ENCODE data around the gene BANF2.
A peak's percentile ranks its signal among the peaks of the same experiment; 100 is the strongest.

BANF2 gene

DNA sequence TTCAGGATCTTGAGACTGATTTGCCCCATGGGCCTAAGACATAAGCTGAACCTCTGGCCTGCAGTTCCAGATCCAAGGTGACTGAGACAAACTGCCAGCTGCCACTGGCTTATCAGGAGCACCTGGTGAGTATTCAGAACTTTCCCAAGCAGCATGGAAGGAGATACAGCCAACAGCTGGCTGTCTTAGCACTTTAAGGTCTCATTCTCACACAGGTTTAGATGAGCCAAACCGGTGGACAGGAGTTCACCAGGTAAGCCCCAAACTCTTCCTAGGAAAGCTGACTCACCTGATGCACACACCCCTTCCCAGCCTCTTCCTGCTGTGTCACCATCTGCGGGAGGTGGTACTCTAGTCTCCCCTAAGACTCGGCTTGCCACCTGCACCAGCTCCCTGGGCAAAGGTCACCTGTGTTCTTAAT lies at the start of gene BANF2:
BANF2 (plus strand) TSS at position 36 of the 421 bp plus-strand sequence. CDS start 25,060 bp downstream, outside the sequence.
- no peak within 1 kb of the TSS for H3K27ac ChIP-seq
- no peaks in the 10 kb centered on the region for H3K27me3 ChIP-seq (ENCODE audit: control insufficient read depth, insufficient read depth, low read length)
- no peaks in the 10 kb centered on the region for H3K36me3 ChIP-seq (ENCODE audit: control insufficient read depth, insufficient read depth, low read length)
- H3K79me2 ChIP-seq: no peaks in the 10 kb centered on the region
- H3K9ac ChIP-seq: no peak within 1 kb of the TSS
- no peak within 1 kb of the TSS for H3K4me2 ChIP-seq (ENCODE audit: low read length)
- no peaks in the 10 kb centered on the region for H3K4me1 ChIP-seq
- no peaks in the 10 kb centered on the region for H3K9me3 ChIP-seq (ENCODE audit: control insufficient read depth, low read length)
- H3K4me3 ChIP-seq (ENCODE audit: low read depth, low read length): no peak within 1 kb of the TSS
- H2AFZ ChIP-seq: no peak within 1 kb of the TSS
- TF ChIP-seq, protein P1, sequence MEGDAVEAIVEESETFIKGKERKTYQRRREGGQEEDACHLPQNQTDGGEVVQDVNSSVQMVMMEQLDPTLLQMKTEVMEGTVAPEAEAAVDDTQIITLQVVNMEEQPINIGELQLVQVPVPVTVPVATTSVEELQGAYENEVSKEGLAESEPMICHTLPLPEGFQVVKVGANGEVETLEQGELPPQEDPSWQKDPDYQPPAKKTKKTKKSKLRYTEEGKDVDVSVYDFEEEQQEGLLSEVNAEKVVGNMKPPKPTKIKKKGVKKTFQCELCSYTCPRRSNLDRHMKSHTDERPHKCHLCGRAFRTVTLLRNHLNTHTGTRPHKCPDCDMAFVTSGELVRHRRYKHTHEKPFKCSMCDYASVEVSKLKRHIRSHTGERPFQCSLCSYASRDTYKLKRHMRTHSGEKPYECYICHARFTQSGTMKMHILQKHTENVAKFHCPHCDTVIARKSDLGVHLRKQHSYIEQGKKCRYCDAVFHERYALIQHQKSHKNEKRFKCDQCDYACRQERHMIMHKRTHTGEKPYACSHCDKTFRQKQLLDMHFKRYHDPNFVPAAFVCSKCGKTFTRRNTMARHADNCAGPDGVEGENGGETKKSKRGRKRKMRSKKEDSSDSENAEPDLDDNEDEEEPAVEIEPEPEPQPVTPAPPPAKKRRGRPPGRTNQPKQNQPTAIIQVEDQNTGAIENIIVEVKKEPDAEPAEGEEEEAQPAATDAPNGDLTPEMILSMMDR (IDR thresholded peaks at IDR 0.05): no peak

DNA sequence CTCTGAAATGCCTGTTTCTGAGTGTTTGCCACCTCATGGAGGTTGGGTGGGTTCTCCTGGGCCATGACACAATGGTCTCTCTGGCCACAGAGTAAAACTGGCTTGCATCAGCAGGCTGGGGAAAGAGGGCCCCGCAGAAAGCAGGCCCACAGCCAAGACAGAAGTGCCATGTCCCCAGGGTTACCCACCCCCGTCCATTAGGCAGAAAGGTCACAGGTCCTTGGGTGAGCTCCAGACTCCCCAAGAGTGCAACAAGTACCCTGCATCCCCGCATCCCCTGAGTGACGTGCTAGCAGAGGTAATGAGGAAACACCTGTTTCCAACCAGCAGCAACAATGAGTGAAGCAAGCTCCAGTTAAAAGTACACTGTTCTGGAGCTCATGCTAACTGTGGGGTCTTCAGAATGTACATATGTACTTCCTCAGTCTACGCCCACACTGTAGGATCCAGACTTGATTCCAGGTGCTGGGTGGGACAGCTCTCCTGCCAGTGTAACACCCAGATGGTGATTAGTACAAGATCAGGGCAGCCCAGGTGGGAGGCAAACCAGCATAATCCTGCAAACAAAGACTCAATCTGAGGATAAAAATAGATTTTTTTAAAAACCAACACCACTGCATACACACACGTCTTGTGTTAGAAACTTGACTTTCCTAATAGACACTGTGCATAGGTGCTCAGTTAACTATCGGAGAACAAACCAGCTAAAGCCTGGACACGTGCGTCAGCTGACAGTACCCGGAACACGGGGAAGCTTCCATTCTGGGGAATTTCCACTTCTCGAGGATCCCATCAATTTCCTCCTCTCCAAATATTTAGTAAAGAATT lies 49.3 kb upstream of the BANF2 start:
- Histone ChIP-seq H3K9me3 (ENCODE audit: control insufficient read depth, low read length) (no peaks in the 10 kb centered on the region), H3K27me3 (ENCODE audit: control insufficient read depth, insufficient read depth, low read length) (no peaks in the 10 kb centered on the region), H3K4me2 (ENCODE audit: low read length) (no peak overlapping the region), H3K9ac (no peak overlapping the region), H3K79me2 (peaks cover 64% of the 10 kb centered on the region), H2AFZ (no peak overlapping the region), H3K4me1 (peaks cover 41% of the 10 kb centered on the region), H3K36me3 (ENCODE audit: control insufficient read depth, insufficient read depth, low read length) (no peaks in the 10 kb centered on the region), H3K27ac (no peak overlapping the region), H3K4me3 (ENCODE audit: low read depth, low read length) (no peak overlapping the region)
- TF ChIP-seq, protein P1 (IDR thresholded peaks at IDR 0.05): no peak

DNA sequence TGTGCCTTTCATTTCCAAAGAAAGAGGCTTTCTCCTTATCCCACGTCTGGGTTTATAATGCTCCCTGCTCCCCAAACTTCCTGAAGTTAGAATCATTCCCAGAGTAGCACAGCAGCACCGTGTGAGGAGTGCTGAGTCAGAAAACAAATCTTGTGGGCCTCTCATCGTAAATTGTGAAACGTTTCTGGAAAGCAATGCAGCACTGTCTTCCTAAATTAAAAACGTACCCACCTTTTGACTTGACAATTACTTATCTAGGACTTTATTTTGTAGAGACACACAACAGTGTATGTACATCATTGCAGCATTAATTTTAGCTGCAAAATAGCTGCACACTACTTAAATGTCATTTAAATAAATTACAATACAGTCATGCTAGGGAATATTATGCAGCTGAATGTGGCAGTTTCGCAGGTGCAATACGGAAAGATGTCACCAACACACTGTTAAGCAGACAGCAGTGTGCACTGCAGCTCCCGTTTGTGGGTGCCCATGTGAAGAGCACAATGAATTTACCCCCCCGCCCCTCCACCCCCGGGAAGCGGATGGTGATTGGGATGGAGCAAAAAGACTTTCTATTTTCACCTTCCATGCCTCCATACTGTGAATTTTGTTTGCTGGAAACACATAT lies 48.5 kb upstream of the BANF2 start:
- H3K4me2 ChIP-seq (ENCODE audit: low read length): no peak overlapping the region
- no peak overlapping the region for H3K27ac ChIP-seq
- H2AFZ ChIP-seq: no peak overlapping the region
- H3K4me3 ChIP-seq (ENCODE audit: low read depth, low read length): no peak overlapping the region
- TF ChIP-seq, protein P1 (IDR thresholded peaks at IDR 0.05): no peak
- no peaks in the 10 kb centered on the region for H3K9me3 ChIP-seq (ENCODE audit: control insufficient read depth, low read length)
- H3K79me2 ChIP-seq: peaks cover 57% of the 10 kb centered on the region
- H3K36me3 ChIP-seq (ENCODE audit: control insufficient read depth, insufficient read depth, low read length): no peaks in the 10 kb centered on the region
- peaks cover 33% of the 10 kb centered on the region for H3K4me1 ChIP-seq
- H3K9ac ChIP-seq: no peak overlapping the region
- H3K27me3 ChIP-seq (ENCODE audit: control insufficient read depth, insufficient read depth, low read length): no peaks in the 10 kb centered on the region

DNA sequence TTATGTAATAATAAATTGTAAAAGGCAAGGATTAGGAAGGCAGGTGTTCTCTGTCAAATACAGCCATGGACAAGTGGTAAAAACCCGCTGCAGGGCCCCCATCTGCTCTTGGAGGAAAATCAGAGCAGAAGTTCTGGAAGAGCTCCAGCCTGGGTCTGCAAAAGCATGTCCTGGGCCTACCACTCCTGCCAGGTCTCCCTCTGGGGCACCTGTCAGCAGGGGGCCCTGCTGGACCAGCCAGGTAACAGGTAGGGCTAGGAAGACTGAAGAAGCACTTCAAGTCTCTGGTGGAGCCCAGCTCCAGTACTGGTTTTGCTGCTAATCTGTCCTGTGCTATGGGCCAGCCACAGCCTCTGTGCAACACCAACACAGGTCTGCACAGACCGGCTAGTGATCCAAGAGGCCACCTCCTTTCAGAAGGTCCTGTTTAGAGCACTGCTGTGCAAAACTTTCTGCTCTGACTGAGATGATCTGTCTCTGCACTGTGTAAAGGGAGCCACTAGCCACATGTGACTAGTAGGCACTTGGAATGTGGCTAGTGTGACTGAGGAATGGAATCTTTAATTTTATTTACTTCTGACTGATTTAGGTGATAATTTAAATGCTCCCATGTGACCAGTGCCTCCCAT lies 47.9 kb upstream of the BANF2 start:
- H3K4me1 ChIP-seq: peaks cover 27% of the 10 kb centered on the region
- H3K4me2 ChIP-seq (ENCODE audit: low read length): no peak overlapping the region
- no peaks in the 10 kb centered on the region for H3K36me3 ChIP-seq (ENCODE audit: control insufficient read depth, insufficient read depth, low read length)
- H3K79me2 ChIP-seq: peaks cover 57% of the 10 kb centered on the region
- H3K27ac ChIP-seq: no peak overlapping the region
- H3K27me3 ChIP-seq (ENCODE audit: control insufficient read depth, insufficient read depth, low read length): no peaks in the 10 kb centered on the region
- H3K4me3 ChIP-seq (ENCODE audit: low read depth, low read length): no peak overlapping the region
- no peak overlapping the region for H2AFZ ChIP-seq
- no peak overlapping the region for H3K9ac ChIP-seq
- H3K9me3 ChIP-seq (ENCODE audit: control insufficient read depth, low read length): no peaks in the 10 kb centered on the region
- TF ChIP-seq, protein P1 (IDR thresholded peaks at IDR 0.05): peak; percentile 31

Data from parathyroid adenoma (tissue), 2 donors.